ENCODE measurements around the gene MYL12A. TPM values are rescaled to one million over a fixed set of nuclear protein-coding genes. Genes with fewer than 3 reads are reported as not detected.
"Not testable (repeated sequence)": the region's sequence is repeated elsewhere in the genome, so short reads cannot be mapped to it uniquely, and the experiment has no call there.

Gene MYL12A
- total RNA-seq, 1 donor from 2014 or later, result 992 TPM

- no peak for TF ChIP-seq CTCF (conservative IDR thresholded peaks at IDR 0.05; ENCODE audit: low read depth, low read length)
- no peak for DNase-seq (ENCODE audit: low read depth)
- no peak overlapping the region for H3K4me3 ChIP-seq (ENCODE audit: low read depth, low read length)
Measured at GRCh38 chr18:3218819-3219218, 28.8 kb upstream of the MYL12A start.

GRCh38 chr18:3219241-3219630 lies 28.4 kb upstream of the MYL12A start:
- no peak for DNase-seq (ENCODE audit: low read depth)
- no peak for TF ChIP-seq CTCF (conservative IDR thresholded peaks at IDR 0.05; ENCODE audit: low read depth, low read length)
- H3K4me3 ChIP-seq (ENCODE audit: low read depth, low read length), result no peak overlapping the region

- no peak for TF ChIP-seq CTCF (conservative IDR thresholded peaks at IDR 0.05; ENCODE audit: low read depth, low read length)
- DNase-seq (ENCODE audit: low read depth), result no peak
- H3K4me3 ChIP-seq (ENCODE audit: low read depth, low read length), result no peak within 1 kb of the TSS
Measured at GRCh38 chr18:3219631-3220335, 27.8 kb upstream of the MYL12A start, which contains the start of gene MYOM1. Gene MYOM1 (minus strand): TSS chr18:3219968. CDS start chr18:3215223, 4,745 bp downstream.

GRCh38 chr18:3220868-3221267 lies 26.7 kb upstream of the MYL12A start:
- H3K4me3 ChIP-seq (ENCODE audit: low read depth, low read length); DNase-seq (ENCODE audit: low read depth): not testable (repeated sequence)

GRCh38 chr18:3221496-3221895 lies 26.1 kb upstream of the MYL12A start:
- no peak for TF ChIP-seq CTCF (conservative IDR thresholded peaks at IDR 0.05; ENCODE audit: low read depth, low read length)
- H3K4me3 ChIP-seq (ENCODE audit: low read depth, low read length), result no peak overlapping the region
- DNase-seq (ENCODE audit: low read depth), result no peak

GRCh38 chr18:3223356-3223755 lies 24.2 kb upstream of the MYL12A start:
- no peak for TF ChIP-seq CTCF (conservative IDR thresholded peaks at IDR 0.05; ENCODE audit: low read depth, low read length)
- no peak overlapping the region for H3K4me3 ChIP-seq (ENCODE audit: low read depth, low read length)
- DNase-seq (ENCODE audit: low read depth), result no peak

- no peak for DNase-seq (ENCODE audit: low read depth)
- H3K4me3 ChIP-seq (ENCODE audit: low read depth, low read length), result no peak overlapping the region
- no peak for TF ChIP-seq CTCF (conservative IDR thresholded peaks at IDR 0.05; ENCODE audit: low read depth, low read length)
Measured at GRCh38 chr18:3224223-3224622, 23.4 kb upstream of the MYL12A start.

Data from epithelial cell of proximal tubule (primary cell).